Measurements from ENCODE around the gene ZNF511. TPM values are rescaled to one million over a fixed set of nuclear protein-coding genes. Genes with fewer than 3 reads are reported as not detected.

Gene ZNF511
- total and polyA plus RNA-seq, 9 of the 15 experiments (the other 6 are each of a cell fraction or from before 2014, with no cell fraction given) = 0.61 to 69.3 (median 40.1) TPM

DNA sequence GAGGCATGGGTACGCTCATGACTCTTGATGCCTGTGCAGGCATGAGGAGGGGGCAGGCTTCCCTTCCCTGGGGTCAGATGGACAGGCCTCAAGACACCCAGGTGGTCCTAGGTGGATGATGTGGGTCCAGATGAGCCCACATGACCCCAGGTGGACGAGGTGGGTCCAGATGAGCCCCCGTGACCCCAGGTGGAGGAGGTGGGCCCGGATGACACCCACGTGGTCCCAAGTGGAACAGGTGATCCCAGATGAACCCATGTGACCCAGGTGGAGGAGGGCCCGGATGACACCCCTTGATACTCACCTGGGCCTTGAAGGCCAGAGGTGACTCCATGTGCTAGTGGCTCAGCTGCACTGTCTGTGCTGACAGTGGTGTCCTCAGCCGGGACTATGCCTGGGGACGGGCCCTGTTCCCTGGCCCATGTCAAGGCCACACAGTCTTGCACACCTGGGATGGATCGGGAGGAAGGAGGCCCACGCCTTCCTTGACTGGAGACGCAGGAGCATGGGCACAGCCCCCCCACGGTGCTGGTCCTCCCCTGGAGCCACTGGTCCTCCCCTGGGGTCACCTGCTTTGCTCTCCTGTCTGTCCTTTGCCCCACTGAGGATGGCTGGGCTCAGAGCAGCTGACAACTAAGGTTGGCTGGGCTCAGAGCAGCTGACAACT is 41.7 kb downstream of the ZNF511 start:
- ATAC-seq (no peak), FAIRE-seq (no peak), DNase-seq (ENCODE audit: extremely low read depth in 1 of 4, low spot score in 3 of 4) (no peak)
- POLR2A ChIA-PET = no interaction called here
- intact Hi-C loops (cut with micrococcal nuclease) (no loop called here), in situ Hi-C loops (cut with MboI) (no loop called here)
- Histone ChIP-seq H4K20me1 (replicated peaks; ENCODE audit: control insufficient read depth, insufficient read depth, low read length) (no peaks in the 10 kb centered on the region), H3K4me3 (no peak overlapping the region), H2AFZ (ENCODE audit: low read depth, low read length) (no peak overlapping the region), H3K79me2 (ENCODE audit: control insufficient read depth, insufficient read depth, low read length) (no peaks in the 10 kb centered on the region), H3K9me3 (replicated peaks; ENCODE audit: control insufficient read depth, insufficient read depth, low read depth, low read length) (no peaks in the 10 kb centered on the region), H3K27ac (ENCODE audit: extremely low read depth, low read depth, low read length) (no peak overlapping the region), H3K27me3 (ENCODE audit: control insufficient read depth in 2 of 2, insufficient read depth in 2 of 2, low read length in 2 of 2) (no peaks in the 10 kb centered on the region; a peak in 1 of 5 replicates), H3K9ac (ENCODE audit: insufficient read depth in 1 of 2, low read depth in 2 of 2, low read length in 2 of 2) (no peak overlapping the region; a peak in 1 of 4 replicates), H3K9me1 (ENCODE audit: control insufficient read depth, insufficient read depth, low read length) (no peaks in the 10 kb centered on the region), H3K36me3 (ENCODE audit: control insufficient read depth, insufficient read depth, low read length) (peaks cover under 1% of the 10 kb centered on the region; the same call in 1 of the 3 replicates), H3K4me2 (ENCODE audit: insufficient read depth, low read length) (no peak overlapping the region), H3K4me1 (replicated peaks in 1 of 2; ENCODE audit: control insufficient read depth in 2 of 2, insufficient read depth in 2 of 2, low read length in 2 of 2) (peaks cover 0 to 55% of the 10 kb centered on the region in 2 experiments; a peak in 2 of 5 replicates)
- 47% methylated on average over 3 of the region's 12 CpGs for WGBS (ENCODE audit: insufficient coverage, low coverage, missing lambda C conversion rate)
- BruUV-seq (replicated peaks) = no TSS peak
- TF ChIP-seq TAF1 (IDR thresholded peaks at IDR 0.05; ENCODE audit: control insufficient read depth, extremely low read depth, insufficient read depth, low read length, severe bottlenecking) (no peak), GMEB1 (CRISPR knock-in tag; IDR thresholded peaks at IDR 0.05) (no peak), CREB3L1 (IDR thresholded peaks at IDR 0.05; ENCODE audit: borderline replicate concordance, low read depth) (no peak), THRA (IDR thresholded peaks at IDR 0.05) (no peak), USF1 (CRISPR knock-in tag; IDR thresholded peaks at IDR 0.05) (peak; percentile 23; the same call in 1 of the 2 replicates), ZNF263 (CRISPR knock-in tag; IDR thresholded peaks at IDR 0.05; ENCODE audit: borderline replicate concordance) (peak; percentile 74), GABPA (tag; conservative IDR thresholded peaks at IDR 0.05; ENCODE audit: low read depth) (no peak), CHCHD3 (CRISPR knock-in tag; IDR thresholded peaks at IDR 0.05) (no peak), KDM5B (IDR thresholded peaks at IDR 0.05; ENCODE audit: insufficient replicate concordance, low read depth, low read length) (peak; percentile 31), ZNF780A (CRISPR knock-in tag; IDR thresholded peaks at IDR 0.05) (no peak), ZNF740 (CRISPR knock-in tag; IDR thresholded peaks at IDR 0.05) (peak; percentile 68; the same call in 1 of the 2 replicates), ZNF740 (tag; IDR thresholded peaks at IDR 0.05) (no peak)
- CTCF ChIA-PET (ENCODE audit: low intra/inter-chr PET ratio) = no interaction called here

All from K562 (cell line).